NCI-H128 (cell line): ENCODE measurements around the gene METTL9.
"Not testable (repeated sequence)": the region's sequence is repeated elsewhere in the genome, so short reads cannot be mapped to it uniquely, and the experiment has no call there.

Experiments
- DNase-seq: peaks from one replicate; lab custom pipeline; 2025; ENCODE audit not compliant: unreplicated experiment; lab: John Stamatoyannopoulos, UW

Gene METTL9

DNA sequence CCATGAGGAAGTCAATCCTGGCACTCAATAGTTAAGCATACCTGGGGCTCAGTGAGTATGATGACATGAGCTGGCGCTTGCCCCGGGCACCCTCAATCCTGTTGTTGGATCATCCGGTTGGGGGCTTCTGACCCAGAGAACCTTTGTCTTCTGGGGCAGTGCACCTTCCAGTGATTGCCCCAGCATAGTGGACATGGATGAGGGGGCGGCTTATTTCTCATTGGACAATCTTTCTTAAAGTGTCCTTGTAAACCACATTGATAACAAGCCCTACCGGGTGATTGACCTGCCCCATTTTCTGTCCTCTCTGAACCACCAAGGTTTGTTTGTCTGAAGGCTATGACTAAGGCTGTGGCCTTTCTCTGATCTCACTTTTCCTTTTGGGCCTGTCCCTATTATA lies 34.8 kb downstream of the METTL9 start:
- DNase-seq = no peak

DNA sequence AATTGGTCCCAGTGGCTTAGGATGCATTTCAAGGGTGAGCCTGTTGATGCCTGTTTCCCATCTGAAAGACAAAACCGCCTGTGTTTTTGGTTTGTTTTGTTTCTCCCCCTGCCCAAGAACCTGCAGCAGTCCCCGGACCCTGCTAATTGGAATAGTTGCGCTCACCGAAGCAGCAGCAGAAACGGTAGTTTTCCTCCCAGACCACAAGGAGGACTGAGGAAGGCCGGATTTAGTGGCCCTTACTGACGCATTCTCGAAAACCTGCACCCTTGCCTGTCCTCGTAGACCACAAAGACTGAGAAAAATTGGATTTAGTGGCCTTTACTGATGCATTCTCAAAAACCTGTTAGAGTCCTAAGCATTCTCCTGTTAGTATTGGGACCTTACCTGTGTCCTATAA lies 36.3 kb downstream of the METTL9 start:
- not testable (repeated sequence) for DNase-seq

DNA sequence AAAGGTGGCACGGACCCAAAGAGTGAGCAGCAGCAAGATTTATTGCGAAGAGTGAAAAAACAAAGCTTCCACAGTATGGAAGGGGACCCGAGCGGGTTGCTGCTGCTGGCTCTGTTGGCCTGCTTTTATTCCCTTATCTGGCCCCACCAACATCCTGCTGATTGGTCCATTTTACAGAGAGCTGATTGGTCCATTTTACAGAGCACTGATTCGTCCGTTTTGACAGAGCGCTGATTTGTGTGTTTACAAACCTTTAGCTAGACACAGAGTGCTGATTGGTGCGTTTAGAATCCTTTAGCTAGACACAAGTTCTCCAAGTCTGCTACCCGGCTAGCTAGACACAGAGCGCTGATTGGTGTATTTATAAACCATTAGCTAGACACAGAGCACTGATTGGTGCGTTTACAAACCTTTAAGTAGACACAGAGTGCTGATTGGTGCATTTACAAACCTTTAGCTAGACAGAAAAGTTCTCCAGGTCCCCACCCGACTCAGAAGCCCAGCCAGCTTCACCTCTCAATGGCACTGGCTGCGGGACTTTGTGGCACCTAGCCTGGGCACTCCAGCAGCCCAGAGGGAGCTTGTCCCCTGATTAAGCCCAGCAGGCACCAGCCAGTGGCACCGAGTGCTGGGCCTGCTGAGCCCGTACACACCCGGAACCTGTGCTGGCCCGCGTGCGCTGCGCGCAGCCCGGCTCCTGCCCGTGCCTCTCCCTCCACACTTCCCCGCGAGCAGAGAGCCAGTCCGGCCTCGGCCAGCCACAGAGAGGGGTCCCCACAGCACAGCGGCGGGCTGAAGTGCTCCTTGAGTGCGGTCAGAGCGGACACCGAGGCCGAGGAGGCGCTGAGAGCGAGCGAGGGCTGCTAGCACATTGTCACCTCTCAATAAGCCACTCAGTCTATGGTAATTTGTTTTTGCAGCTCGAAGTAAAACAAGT lies 37.9 kb downstream of the METTL9 start:
- DNase-seq = no peak

DNA sequence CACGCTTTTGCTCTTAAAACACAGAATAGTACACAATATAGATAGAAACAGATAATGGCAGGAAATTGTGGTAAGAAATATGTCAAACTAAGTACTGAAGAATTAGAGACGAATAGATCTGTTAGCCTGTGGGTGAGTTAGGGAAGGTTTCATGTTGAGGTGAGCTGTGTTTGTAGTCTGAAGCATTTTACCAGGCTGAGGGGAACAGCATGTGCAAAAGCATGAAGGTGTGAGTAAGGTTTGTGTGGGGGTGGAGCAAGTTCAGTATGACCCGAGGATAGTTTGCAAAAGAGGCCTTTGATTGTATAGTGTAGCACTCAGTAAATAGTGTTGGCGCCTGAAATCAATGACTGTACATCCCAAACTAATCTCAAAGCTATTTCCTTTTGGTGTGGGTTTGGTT lies 39.2 kb downstream of the METTL9 start:
- DNase-seq = no peak

DNA sequence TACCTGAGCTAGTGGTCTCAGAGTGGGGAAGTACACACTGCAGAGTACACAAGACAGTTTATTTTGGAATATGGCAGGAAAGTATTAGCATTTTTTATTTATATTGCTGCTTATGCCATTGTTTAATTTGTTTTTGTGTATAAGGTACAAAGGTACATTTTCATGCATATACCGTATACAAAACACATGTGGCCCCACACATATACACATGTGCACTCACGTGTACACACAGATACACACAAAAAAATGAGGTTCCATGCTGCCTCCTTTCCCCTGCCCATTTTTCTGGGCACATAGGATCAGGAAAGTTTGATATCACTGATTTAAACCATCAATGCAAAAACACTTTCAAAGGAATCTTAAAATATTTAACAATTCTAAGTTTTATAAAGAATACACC lies 40.1 kb downstream of the METTL9 start:
- no peak for DNase-seq

DNA sequence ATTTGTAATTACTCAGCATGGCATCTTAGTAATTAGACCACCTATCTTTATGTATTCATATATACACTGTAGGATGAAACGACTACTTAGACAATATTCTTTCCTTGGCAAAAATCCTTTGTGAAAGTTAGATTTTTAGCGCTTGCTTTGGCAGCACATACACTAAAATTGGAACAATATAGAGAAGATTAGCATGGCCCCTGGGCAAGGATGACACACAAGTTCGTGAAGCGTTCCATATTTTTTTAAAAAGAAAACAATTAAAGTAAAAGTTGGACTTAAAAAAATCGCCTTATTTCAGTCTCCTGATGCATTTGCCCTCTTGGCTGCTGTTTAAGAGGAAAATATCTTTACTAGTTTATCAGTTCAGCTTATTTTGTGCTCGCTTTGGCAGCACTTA lies 42.5 kb downstream of the METTL9 start:
- DNase-seq = no peak

DNA sequence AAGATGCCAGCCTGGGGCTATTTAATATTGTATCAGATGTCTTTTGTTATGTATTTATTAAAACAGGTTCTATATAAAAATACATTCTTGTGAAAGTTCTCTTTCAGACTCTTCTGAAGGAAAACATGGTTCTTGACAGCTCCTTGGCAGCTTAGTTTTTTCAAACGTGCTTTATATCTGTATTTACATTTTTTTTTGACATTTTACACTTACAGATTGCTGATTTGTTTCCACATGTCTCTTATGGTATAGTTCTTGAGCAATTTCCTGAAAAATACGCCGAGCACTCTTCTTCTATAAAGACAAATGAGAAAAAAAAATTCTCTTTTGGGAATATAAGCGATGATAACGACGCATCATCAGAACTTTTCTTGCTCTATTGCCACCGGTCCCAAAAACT lies 43.5 kb downstream of the METTL9 start:
- DNase-seq = no peak

DNA sequence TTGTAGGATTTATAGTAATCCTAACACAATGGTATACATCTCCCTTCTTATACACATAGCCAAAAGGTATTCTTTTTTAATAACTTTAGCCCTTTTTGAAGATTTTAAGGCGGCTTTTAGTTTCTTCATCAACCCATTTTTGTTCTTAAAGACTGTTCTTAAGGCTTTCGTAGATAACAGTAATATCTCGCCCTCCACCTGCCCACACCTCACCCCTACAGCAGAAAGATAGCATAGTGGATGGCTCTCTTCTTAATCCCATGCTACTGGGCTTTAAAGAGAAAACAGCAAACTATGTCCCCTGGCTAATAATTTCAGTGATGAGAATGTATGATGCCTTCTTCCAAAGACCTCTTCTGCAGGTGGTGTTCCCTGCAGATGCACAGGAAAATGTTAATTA lies 44.4 kb downstream of the METTL9 start:
- no peak for DNase-seq

DNA sequence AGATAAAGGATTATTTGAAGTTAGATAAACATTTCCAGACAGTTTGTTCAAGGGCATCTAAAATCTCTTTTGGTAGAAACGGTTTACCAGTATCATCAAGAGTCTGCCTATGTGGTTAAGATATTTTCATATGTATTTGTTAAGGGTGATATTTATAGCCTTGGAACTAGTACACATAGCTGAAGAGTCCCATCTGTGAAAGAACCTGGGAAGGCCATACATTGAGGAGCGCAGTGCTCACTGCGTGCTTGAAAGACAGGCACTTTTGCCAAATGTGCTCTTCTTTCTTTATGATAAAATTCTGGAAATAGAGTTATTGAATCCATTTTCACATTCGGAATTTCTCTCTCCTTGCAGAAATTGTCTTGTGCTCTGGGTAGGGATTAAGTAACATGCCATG lies 45.3 kb downstream of the METTL9 start:
- no peak for DNase-seq

DNA sequence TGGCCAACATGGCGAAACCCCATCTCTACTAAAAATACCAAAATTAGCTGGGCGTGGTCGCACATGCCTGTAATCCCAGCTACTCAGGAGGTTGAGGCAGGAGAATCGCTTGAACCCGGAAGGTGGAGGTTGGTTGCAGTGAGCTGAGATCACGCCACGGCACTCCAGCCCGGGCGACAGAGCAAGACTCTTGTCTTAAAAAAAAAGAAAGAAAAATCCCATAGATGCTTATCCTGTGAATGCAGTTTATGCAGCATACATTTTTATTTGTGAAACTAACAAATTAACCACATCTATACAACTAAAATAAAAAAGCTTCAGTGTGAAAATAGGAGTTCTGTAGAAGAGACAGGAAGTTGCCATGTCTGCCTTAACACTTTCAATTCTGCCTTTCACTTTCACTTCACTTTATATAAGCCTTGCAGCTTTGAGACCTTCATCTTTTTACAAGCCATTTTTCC lies 45.9 kb downstream of the METTL9 start:
- DNase-seq = no peak

DNA sequence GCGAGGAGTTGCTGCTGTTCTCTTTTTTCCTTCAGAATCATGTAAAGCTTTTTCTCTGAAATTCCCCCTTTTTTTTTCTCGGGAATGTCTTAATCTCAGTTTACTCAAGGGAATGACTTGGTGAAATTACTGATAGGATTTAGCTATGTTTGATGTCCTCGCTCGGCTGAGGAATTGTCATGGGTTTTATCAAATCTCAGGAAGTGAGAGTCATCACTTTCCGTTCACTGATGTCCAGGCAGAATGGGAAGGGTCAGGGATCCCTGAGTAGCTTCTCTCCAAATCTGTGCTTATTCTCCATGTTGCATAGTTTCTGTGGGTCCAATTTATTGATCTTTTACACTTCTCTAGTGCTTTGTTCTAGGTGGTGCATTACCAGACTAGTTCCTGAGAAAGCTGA lies 46.7 kb downstream of the METTL9 start:
- no peak for DNase-seq

DNA sequence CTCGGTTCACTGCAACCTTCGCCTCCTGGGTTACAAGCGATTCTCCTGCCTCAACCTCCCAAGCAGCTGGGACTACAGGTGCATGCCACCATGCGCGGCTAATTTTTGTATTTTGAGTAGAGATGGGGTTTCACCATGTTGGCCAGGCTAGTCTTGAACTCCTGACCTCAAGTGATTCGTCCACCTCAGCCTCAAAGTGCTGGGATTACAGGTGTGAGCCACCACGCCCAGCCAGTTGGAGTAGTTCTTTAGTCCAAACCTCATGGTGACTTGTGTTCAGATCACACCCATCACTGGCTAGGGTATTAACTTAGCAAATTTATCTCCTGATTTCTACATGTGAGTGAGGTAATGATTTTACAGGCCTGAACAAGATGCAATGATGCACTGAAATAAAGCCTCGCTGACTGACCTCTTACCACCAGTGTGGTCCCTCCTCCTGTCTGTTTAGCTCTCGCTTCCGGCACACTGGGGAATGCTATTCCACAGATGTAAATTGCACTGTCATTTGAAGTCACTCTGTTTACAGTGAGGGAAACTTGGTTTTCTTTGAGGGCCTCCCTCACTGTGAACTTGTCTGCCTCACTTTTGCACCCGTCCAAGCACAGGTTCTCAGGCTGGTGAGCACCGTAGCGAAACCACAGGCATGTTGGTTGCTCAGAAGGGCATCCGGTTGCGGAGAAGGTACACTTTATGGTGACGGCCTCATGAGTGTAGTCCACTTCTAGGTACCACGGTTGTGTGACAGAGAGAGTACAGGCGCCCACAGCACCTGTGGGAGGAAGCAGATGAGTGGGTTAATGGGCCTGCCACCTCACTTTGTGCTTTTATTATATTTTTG lies 47.6 kb downstream of the METTL9 start:
- DNase-seq = no peak

DNA sequence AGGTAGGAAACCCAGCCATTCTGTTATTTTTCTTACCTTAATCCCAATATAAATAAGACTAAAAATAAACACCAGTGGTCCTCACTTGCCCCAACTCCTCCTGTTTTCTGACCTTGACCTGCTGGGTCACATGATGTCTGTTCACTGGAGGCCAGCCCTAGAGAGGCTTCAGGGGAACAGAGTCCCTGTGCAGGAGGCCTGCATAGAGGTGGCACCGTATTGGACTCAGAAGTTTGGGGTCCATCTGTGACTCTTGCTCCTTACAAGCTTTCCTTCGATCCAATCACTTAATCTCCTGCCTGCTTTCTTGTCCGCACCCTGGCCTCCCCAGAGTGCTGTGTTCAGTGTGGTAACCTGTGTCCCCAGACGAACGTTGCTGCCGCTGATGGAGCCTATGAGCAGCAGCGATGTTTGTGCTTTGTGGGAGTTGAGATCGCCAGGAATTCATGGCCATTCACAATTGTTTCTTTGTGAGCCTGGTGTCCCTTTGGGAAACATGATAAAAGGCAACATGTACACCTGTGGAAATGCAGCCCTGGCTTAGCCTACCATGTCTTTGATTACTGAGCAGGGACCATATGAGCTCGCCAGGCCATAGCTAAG lies 48.3 kb downstream of the METTL9 start:
- no peak for DNase-seq

DNA sequence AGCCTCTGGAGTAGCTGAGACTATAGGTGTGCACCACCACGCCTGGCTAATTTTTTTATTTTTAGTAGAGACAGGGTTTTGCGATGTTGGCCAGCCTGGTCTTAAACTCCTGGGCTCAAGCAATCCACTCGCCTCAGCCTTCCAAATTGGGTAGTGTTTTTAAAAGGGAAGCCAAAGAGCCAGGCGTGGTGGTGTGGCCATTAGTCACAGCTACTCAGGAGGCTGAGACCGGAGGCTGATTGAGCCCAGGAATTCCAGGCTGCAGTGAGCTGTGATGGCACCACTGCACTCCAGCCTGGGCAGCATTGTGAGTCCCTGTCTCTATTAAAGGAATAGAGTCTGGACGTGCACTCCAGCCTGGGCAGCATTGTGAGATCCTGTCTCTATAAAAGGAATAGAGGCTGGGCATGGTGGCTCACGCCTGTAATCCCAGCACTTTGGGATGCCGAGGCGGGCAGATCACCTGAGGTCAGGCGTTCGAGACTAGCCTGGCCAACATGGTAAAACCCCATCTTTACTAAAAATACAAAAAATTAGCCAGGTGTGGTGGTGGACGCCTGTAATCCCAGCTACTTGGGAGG lies 50.5 kb downstream of the METTL9 start:
- DNase-seq = not testable (repeated sequence)

DNA sequence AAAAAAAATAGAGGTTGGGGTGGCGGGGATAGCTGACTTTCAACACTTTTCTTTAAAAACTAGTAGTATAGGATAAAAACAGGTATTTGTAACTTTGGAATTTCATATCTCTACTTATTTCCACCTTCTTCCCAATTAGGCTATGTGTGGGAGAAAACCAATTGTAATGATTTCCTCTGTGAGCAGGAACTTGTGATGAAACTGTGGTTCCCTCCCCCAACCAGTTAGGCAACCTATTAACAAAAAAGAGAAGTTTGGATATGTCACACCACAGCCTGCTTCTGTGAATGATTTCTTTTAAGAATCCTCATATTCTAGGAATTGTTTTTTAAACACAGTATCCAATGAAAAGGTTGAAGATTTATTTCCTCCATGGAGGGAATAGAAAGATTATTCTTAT lies 51.1 kb downstream of the METTL9 start:
- no peak for DNase-seq

DNA sequence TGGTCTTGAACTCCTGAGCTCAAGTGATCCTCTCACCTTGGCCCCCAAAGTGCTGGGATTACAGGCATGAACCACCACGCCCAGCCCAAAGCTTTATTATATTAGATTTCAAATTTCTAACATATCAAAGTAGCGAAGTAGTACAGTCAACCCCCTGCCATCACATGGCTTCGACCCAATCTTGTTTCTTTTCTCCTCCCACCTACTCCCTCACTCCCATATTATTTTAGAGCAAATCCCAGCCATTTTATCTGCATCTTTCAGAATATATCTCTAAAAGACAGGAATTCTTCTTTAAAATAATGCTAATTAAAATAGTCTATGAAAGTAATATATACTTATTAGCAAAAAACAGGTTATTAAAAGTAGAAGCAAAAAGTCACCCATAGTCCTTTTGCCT lies 52.1 kb downstream of the METTL9 start:
- DNase-seq = no peak

DNA sequence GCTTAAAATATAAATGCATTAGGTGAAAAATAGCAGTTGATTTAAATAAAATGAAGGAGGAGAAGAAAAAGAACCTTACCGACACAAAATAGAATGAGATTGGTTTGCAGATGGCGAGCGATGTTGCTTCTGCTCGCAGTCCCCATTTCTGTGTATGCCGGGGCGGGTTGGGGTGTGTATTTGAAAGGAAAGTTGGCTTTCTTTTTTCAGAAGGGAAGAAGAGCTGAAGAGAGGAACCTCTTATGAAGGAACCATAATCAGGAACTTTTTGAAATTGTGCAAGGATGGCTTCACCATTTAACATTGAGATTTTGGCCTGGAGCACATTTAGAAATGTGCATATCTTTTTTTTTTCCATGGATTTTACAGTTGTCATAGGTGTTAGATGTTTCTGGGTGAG lies 53.1 kb downstream of the METTL9 start, which contains the start of gene IGSF6:
TSS of gene IGSF6 (minus strand) at position 156 of the 400 bp plus-strand sequence. CDS start at position 146, 10 bp downstream.
- DNase-seq = no peak

DNA sequence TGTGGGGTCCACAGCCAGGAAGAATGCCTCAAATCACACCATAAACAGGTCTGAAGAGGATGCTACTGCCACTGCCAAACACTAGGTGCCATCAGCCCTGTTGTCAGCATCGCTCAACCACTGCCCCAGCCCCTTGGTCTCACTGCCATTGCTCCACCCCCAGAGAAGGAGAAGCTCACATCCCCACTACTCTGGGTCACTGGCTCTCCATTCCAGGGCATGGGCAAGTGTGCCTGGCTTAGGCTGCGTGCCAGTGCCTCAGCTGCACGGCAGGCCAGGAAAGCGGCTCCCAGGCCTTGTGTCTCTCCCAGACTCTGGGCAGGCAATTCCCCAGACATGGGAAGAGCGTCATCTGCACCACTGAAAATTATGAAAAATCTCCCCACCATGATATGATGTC lies 54.2 kb downstream of the METTL9 start:
- no peak for DNase-seq

DNA sequence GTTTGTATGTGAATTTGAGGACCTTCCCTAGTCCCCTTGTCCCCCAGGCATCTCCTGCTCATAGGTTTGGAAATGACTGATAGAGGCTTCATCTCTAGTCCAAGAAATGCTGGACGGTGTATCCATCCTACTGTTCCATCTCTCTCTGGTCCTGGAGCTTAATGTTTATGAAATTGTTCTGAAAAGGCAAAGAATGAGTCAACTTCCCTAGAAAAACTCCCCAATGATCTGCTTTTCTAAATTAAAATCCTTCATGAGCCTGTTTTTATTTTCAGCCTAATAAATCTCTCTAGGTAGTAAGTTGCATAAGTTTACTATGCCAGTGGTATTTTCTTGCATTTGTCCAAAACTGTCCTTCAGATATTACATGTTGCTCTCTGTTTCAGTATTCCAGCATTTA lies 55.1 kb downstream of the METTL9 start:
- DNase-seq = no peak

DNA sequence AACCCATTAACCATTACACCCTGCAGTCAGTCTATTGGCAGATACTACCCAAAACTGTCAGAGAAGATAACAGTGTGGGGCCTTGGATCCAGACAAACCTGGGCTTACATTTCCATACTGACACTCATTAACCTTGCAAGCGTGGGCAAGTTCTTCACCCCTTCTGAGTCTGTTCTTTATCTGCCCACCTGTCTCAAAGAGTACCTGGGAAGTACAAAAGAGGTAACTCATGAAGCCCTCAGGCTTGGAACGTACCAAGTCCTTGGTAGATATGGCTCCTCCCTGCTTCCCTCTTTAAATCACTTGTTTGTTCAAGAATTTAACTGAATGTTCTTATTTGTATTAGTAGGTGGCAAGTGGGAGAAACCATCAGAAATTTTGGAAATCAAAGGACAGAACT lies 55.5 kb downstream of the METTL9 start:
- no peak for DNase-seq
